H7 (cell line): ENCODE results near the gene PSMF1. TPM values are rescaled to one million over a fixed set of nuclear protein-coding genes. Genes with fewer than 3 reads are reported as not detected.

Experiments used
- DNase-seq: peaks from one replicate; pipeline ENCODE4 v3.0.0; 2012
- H3K27me3 ChIP-seq: 2 replicates; pipeline ENCODE4 v1.6.0; 2011; ENCODE audit warnings: mild to moderate bottlenecking, low read length; ENCODE audit not compliant: control insufficient read depth, insufficient read depth
- H3K36me3 ChIP-seq: replicated peaks from 2 replicates; pipeline ENCODE4 v1.5.1; 2011; ENCODE audit warnings: low read length; ENCODE audit not compliant: control insufficient read depth, insufficient read depth
- H3K4me3 ChIP-seq: 2 replicates; pipeline ENCODE4 v1.5.1; 2011; ENCODE audit warnings: low read depth, mild to moderate bottlenecking, control low read depth, low read length, moderate library complexity; ENCODE audit not compliant: insufficient read depth
- total RNA-seq: library from RNA; depleted of rRNA; stranded (reverse); fragments of >200 nt; shearing (Covaris generic); gene quantifications from 2 replicates; pipeline ENCODE4 v1.2.3, GENCODE V29; 2014

Gene PSMF1
- total RNA-seq, 1 experiment from 2014 or later: 36.8 TPM

DNA sequence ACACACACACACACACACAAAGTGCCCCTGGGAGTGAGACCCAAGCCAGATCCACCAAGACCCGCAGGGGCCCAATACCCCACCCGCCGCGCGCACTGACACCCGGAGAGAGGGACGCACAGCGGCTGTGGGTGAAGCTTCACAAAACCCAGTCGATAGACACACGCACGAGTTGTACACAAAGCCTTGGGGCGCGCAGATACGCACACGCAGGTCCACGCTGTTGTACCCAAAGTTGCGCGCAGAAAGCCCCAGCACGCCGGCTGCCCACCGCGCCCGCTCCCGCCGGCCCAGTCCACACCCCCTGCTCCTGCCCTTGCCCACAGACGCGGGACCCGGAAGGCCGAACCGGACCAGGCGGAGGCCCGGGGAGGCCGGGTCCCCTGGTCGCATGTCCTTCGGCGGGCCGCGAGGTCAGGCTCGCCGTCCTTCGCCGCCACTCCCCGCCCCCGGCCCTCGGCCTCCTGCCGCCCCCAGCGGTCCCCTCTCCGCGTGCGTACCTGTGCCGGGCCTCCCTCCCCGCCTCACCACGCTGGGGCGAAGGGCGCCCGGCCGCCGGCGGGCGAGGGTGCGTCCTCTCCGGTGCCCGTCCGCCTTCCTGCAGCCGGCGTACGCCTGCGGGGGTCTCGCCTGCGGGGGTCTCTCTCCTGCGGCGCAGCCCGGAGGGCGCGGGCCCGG lies 66.4 kb downstream of the PSMF1 start, which contains the start of gene TMEM74B:
TMEM74B (minus strand) TSS at position 344 of the 678 bp plus-strand sequence. CDS start 1,180 bp downstream, outside the sequence.
- H3K36me3 ChIP-seq: no peaks in the 10 kb centered on the region
- peak within 1 kb of the TSS; percentile 57 for H3K4me3 ChIP-seq
- peak; percentile 89 for DNase-seq
- peaks cover 33% of the 10 kb centered on the region for H3K27me3 ChIP-seq

DNA sequence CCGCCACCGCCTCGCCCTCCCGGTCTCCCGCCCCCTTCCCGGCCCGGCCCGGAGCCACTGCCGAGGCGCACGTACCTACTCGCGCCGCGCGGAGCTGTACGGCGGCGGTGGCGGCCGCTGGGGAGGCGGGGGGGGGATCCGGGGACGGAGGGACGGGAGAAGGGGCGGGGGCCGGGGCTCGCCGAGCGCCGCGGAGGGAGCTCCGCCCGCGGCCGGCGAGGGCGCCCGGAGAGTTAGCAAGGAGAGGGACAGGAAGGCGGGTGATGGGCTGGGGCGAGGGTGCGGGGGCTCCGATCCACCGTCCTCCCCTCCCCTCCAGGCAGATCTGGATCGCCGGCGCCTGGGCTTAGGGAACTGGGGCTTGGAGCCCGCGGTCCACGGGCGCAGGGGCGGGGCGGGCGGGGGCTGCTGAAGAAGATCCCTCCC lies 66.9 kb downstream of the PSMF1 start:
- Histone ChIP-seq H3K4me3 (peak overlapping the region; percentile 57), H3K36me3 (no peaks in the 10 kb centered on the region), H3K27me3 (peaks cover 35% of the 10 kb centered on the region)
- peak; percentile 90 for DNase-seq

DNA sequence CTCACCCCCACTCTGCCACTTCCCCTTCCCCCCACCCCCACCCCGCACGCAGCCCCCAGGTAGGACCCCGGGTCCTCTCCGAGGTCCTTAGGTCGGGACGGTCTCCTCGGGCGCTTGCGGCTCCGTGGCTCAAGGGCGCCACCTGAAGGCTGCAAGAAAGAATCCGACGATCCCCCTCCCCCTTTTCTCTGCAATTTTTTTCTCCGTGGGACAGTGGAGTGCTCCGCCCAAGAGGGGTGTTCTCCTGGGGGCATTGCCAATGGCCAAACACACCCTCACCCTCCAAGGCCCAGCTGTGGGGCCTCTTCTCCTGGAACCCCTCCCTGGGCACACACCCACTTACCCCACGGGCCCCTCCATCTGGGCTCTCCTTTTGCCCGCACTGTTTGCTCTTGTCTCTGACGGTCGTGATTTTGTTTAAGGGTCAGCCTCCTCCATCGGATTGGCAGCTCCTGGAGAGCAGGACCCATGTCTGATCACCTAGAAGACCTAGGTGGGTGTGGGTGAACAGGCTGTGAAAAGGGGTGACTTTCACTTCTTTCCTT lies 67.5 kb downstream of the PSMF1 start:
- Histone ChIP-seq H3K27me3 (peaks cover 35% of the 10 kb centered on the region), H3K4me3 (peak overlapping the region; percentile 57)

DNA sequence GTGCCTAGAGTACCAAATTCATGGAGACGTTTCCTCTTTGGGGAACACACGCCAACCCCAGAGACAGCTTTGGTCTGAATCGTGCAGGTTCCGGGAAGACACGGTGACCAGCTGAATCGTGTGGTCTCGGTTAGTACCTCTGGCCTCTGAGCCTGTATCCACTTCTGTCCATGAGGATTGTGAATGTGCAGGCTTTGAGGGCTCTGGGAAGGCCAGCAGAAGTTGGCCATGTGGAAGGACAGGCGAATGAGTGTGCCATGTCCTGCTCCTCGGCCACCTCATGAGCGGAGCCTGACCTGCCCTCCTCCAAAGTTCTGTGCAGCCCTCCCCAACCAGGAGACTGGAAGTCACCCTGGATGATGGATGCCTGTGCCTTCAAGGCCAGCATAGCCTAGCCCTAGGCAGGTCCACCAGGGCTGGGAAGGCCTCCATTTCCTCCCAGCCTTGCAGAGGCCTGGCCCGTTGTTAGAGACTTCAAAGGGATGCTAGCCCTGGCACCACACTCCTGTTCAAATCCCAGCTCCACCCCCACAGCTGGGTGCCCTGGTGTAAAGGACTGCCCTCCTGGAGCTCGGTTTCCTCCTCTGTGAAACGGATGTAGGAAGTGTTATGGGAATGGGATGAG lies 68.1 kb downstream of the PSMF1 start:
- Histone ChIP-seq H3K27me3 (peaks cover 35% of the 10 kb centered on the region), H3K4me3 (no peak overlapping the region), H3K36me3 (no peaks in the 10 kb centered on the region)
- DNase-seq: no peak

More for the DNA sequence above, 67.5 kb downstream of the PSMF1 start:
- H3K36me3 ChIP-seq: no peaks in the 10 kb centered on the region
- DNase-seq: peak; percentile 93

DNA sequence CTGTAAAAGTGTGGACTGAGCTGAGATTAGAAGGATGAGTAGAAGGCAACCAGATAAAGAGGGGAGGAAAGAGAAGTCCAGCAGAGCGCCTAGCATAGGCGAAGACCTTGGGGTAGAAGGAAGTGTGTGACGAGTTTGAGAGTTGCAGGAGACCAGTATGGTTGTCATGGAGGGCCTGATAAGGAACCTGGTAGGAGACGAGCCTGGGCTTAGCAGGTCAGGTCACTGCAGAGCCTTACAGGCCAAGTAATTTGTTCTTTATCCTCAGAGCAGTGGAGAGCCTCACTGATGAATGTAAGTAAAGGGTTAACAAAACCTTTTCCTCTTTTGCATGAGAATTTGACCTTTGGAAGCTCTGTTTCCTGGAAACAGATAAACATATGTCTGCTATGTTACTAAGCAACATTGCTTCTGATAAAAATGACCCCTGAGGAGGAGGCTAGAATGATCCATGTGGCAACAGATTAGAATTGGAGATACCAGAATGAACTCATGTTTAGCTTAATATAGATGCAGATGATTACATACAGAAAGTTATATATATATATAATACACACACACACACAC lies 69.3 kb downstream of the PSMF1 start:
- H3K27me3 ChIP-seq: peaks cover 30% of the 10 kb centered on the region

DNA sequence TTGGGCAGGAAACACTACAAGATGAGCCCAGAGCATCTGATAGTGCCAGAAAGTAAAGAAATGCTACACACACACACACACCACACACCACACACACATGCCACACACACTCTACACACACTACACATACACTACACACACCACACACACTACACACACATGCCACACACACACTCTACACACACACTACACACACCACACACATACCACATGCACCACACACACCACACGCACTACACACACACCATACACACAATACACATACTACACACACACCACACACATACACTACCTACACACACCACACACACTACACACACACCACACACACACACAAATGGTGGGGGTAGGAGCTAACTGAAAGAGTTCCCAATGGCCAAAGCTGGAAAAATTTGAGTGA lies 69.9 kb downstream of the PSMF1 start:
- Histone ChIP-seq H3K27me3 (peaks cover 25% of the 10 kb centered on the region), H3K36me3 (no peaks in the 10 kb centered on the region), H3K4me3 (no peak overlapping the region)
- no peak for DNase-seq

More for the DNA sequence above, 69.3 kb downstream of the PSMF1 start:
- DNase-seq: no peak
- Histone ChIP-seq H3K36me3 (no peaks in the 10 kb centered on the region), H3K4me3 (no peak overlapping the region)

DNA sequence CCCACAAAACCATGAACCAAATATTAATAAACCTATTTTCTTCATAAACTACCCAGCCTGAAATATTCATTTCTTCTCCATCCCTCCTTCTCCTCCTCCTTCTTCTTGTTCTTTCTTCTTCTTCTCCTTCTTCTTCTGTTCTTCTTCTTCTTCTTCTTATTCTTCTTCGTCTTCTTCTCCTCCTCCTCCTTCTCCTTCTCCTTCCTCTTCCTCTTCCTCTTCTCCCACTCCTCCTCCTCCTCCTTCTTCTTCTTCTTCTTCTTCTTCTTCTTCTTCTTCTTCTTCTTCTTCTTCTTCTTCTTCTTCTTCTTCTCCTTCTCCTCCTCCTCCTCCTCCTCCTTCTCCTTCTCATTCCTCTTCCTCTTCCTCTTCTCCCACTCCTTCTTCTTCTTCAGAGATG lies 71.4 kb downstream of the PSMF1 start:
- peaks cover 11% of the 10 kb centered on the region for H3K27me3 ChIP-seq
- H3K4me3 ChIP-seq: no peak overlapping the region
- no peaks in the 10 kb centered on the region for H3K36me3 ChIP-seq
- no peak for DNase-seq

DNA sequence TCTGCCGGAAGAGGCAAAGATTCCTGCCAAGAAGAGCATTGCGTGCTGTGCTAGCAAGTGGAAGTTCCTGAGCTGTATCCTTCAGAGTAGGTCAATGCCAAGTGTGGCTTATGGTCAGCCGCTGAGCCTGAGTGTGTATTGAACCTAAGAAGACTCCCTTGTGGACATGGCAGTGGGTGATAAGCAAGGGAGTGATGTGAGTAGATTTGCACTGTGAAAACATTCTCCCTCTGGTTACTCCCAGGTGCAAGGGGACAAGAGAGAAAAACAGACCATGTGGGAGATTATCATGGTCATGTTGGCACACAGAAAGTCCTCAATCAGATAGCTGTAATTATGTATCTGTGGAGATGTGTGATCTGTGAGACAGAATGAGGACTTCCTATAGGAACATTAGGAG lies 72.4 kb downstream of the PSMF1 start:
- no peak for DNase-seq
- Histone ChIP-seq H3K27me3 (peaks cover 8% of the 10 kb centered on the region), H3K36me3 (no peaks in the 10 kb centered on the region), H3K4me3 (no peak overlapping the region)

DNA sequence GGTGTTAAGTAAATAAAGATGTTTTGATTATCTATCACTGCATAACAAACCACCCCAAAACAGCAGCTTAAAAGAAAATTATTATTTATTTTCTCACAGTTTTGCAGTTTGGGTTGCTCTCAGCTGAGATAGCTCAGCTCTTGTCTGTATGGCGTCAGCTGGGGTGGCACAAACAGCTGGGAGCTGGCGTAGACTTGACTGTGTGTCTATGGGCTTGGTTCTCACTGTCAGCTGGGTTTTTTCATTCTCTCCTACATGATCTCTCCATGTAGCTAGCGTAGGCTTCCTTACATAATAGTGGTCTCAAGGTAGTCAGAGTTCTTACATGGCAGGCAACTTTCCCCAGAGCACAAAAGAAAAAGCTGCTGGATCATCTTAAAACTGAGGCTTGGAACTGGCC lies 72.9 kb downstream of the PSMF1 start:
- DNase-seq: no peak
- Histone ChIP-seq H3K36me3 (no peaks in the 10 kb centered on the region), H3K4me3 (no peak overlapping the region), H3K27me3 (peaks cover 6% of the 10 kb centered on the region)

DNA sequence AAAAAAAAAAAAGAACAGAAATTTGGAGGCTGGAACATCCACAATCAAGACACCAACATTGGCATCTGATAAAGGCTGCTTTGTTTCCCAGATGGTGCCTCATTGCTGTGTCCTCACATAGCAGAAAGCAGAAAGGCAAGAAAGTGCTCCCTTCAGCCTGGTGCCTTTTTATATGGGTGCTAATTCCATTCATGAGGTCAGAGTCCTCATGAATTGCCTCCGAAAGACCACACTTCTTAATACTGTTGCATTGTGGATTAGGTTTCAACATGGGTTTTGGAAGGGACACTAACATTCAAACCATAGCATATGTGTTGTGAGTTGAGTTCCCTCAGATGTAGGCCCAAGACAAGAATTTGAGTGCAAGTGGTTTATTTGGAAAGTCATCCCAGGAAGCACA lies 76.8 kb downstream of the PSMF1 start:
- Histone ChIP-seq H3K27me3 (0 out of 2 replicates have a peak, but pooled peaks cover under 1% of the 10 kb centered on the region), H3K4me3 (no peak overlapping the region), H3K36me3 (no peaks in the 10 kb centered on the region)
- DNase-seq: no peak

DNA sequence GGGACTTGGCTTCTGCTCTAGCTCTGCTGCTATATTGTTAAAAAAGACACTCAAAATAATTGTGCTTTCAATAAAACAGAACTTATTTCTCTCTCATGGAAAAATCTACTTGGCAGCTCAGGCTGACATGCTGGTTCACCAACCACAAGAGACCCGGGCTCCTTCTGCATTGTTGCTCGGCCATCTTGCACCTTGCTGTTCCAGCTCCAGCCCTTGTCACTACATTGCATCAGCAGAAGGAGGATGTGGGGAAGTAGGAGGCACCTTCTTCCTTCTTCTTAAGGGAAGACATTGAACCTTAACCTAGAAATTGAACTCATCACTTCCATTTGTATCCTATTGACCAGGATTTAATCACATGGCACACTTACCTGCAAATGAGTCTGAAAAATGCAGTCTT lies 78.2 kb downstream of the PSMF1 start:
- no peak for DNase-seq
- H3K36me3 ChIP-seq: no peaks in the 10 kb centered on the region
- H3K27me3 ChIP-seq: no peaks in the 10 kb centered on the region; the same call in 1 of the 2 replicates
- H3K4me3 ChIP-seq: no peak overlapping the region

DNA sequence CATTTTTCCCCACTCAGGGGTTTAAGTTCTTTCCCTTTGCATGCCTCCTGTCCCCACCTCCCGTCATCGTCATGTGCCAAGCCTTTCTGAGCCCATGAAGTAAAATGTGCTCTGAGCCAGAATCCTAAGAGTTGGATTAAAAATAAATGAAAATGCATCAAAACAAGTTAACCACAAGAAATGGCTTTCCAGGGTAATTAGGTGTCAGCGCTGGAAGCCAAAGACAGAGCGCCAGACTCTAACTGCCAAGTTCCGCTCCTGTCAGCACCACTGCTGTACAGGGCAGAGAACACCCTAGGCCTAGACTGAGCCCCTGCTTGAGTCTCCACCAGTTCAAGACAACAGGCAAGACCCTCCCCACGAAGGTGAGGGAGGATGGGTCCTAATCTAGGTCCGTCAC lies 79.4 kb downstream of the PSMF1 start:
- no peak for DNase-seq
- Histone ChIP-seq H3K36me3 (no peaks in the 10 kb centered on the region), H3K4me3 (no peak overlapping the region), H3K27me3 (no peaks in the 10 kb centered on the region; the same call in 1 of the 2 replicates)

DNA sequence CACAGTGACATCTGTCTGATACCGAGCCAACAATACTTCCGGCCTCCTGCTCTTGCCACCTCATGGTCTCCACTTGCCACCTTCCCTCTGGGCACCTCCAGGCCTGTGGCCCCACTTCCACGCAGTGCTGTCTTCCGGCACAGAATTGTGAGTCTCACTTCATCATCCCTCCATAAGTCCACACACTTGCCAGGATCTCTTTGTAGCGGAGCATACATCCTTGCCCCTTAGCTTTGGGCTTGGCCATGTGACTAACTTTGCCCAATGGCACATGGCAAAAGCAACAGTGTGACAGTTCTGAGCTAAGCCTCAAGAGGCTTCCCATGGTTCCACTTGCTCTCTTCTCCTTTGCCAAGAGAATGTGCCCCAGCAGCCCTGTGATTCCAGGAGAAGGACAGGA lies 80.3 kb downstream of the PSMF1 start:
- DNase-seq: no peak
- no peaks in the 10 kb centered on the region for H3K36me3 ChIP-seq
- H3K4me3 ChIP-seq: no peak overlapping the region
- H3K27me3 ChIP-seq: no peaks in the 10 kb centered on the region; the same call in 1 of the 2 replicates

DNA sequence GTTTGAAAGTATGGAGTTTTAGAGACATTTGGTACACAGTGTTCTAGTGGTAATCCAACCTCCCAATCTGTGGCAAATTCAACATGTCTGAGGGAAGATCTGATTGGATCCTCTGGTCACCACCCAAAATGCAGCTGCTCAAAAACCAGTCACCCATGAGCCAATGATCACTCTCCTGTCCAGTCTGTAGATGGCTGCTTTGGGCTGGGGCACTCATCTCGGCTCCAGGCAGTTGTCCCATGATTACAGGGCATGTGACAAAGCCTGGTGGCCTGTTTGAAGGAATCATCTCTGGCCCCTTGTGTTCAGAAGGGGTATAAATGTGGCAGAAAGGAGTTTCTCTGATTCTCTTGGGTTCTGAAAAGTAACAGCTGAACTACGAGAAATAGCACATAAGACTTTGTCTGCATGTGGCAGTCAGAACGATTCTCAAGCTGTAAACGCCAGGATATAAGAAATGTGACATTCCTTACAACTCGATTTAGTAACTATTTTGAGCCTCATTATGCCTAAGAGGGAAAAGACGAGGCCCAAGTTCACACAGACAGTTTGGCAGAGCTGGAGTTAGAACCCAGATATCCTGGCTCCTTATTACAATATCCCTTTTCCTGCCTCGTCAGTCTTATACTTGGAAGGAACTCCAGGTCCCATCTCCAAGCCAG lies 80.9 kb downstream of the PSMF1 start:
- H3K36me3 ChIP-seq: no peaks in the 10 kb centered on the region
- DNase-seq: no peak
- H3K4me3 ChIP-seq: no peak overlapping the region
- no peaks in the 10 kb centered on the region; the same call in 1 of the 2 replicates for H3K27me3 ChIP-seq
